ENCODE data around the gene SMC1B.

GRCh38 chr22:45397806-45398205, 15.6 kb downstream of the SMC1B start:
- no peak for TF ChIP-seq POLR2A (IDR thresholded peaks at IDR 0.05)
- TF ChIP-seq CTCF (IDR thresholded peaks at IDR 0.05): no peak

Data from thyroid gland (tissue), 4 donors.